Pulmonary artery endothelial cell (primary cell): ENCODE measurements around the gene ZNF195. TPM values are rescaled to one million over a fixed set of nuclear protein-coding genes. Genes with fewer than 3 reads are reported as not detected.
"Not testable (repeated sequence)": the region's sequence is repeated elsewhere in the genome, so short reads cannot be mapped to it uniquely, and the experiment has no call there.

Experiments used
- DNase-seq: peaks from one replicate; pipeline ENCODE4 v3.0.0-alpha.2; 2011; ENCODE audit warnings: low read depth, low spot score
- total RNA-seq: library from RNA; depleted of rRNA; stranded (reverse); fragments of >200 nt; gene quantifications from 2 replicates; pipeline ENCODE4 v1.2.3, GENCODE V29; 2014

The ZNF195 gene
- total RNA-seq, 1 donor from 2014 or later: 16.3 TPM

DNA sequence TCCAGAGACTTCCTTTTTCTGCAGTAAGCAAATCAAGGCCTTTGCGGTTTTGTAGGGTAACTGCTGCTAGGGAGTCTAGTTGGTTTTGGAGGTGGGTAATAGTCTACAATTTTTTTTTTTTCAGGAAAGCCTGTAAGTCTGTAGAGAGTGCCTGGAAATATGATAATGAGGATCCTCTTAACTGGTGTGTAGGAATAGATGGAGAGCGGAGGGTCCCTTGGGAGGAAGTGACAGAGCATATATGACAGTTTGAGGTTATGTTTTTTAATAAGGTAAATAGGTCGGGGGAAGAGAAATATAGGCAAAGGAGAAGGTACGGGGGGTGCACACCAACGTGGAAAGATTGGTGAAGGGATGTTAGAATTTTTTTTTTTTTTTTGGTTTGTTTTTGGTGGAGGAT is 25.9 kb downstream of the ZNF195 start:
- no peak for DNase-seq

- DNase-seq: no peak
Measured at GRCh38 chr11:3347127-3347526, 31.8 kb downstream of the ZNF195 start.

GRCh38 chr11:3346587-3346986 is 32.4 kb downstream of the ZNF195 start:
- no peak for DNase-seq

GRCh38 chr11:3345736-3346135 is 33.2 kb downstream of the ZNF195 start:
- DNase-seq: no peak

- DNase-seq: no peak
Measured at GRCh38 chr11:3344327-3345174, 34.4 kb downstream of the ZNF195 start.

GRCh38 chr11:3342709-3343108 is 36.2 kb downstream of the ZNF195 start:
- DNase-seq: no peak

DNA sequence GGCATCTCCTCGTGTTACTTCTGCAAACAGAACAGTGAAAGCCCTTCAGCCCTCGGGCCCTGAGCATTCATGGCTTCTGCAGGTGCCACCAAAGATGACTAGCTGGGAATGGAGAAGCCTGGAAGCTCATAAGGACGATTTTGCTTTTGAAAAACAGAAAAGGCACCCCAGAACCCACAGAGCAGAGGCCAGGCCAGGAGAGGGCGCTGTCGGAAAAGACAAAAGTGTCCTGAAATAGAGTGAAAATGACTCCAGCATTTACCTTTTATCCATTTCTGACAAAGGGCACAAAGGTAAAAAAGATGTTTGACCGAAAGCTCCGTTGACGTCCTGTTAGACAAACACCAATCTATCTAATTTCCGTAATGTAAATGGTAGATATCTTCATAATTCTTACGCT is 37.6 kb downstream of the ZNF195 start:
- DNase-seq: no peak

GRCh38 chr11:3340025-3340424 is 38.9 kb downstream of the ZNF195 start:
- peak; percentile 41 for DNase-seq

DNA sequence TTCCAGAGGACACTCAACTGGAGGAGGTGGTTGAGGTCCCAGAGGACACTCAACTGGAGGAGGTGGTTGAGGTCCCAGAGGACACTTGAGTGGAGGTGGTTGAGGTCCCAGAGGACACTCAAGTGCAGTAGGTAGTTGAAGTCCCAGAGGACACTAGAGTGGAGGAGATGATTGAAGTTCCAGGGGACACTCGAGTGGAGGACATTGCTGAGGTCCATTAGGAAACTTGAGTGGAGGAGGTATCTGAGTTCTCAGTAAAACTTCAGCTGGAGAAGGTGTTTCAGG is 39.7 kb downstream of the ZNF195 start:
- DNase-seq: no peak

GRCh38 chr11:3338569-3339339 is 40.2 kb downstream of the ZNF195 start:
- no peak for DNase-seq

- not testable (repeated sequence) for DNase-seq
Measured at GRCh38 chr11:3336420-3336819, 42.5 kb downstream of the ZNF195 start.

GRCh38 chr11:3333157-3333556 is 45.8 kb downstream of the ZNF195 start:
- DNase-seq: not testable (repeated sequence)

DNA sequence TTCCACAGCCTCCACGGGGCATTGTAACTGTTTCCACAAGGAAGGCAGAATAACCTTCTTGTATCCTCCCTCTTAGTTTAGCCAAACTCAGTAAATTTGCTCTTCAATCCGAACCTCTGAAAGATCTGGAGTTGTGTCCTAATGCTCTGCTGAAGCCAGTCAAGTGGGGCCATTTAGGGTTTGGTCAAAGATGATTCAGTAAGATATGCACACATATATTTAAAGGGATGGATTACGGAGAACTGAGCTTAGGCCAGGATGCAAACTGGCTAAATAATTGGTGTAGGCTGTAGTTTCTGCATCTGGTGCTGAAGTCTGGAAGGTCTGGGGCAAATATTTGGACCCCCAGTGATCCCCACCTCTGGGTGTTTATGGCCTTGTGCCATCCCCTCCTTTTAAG is 47.9 kb downstream of the ZNF195 start:
- not testable (repeated sequence) for DNase-seq

DNA sequence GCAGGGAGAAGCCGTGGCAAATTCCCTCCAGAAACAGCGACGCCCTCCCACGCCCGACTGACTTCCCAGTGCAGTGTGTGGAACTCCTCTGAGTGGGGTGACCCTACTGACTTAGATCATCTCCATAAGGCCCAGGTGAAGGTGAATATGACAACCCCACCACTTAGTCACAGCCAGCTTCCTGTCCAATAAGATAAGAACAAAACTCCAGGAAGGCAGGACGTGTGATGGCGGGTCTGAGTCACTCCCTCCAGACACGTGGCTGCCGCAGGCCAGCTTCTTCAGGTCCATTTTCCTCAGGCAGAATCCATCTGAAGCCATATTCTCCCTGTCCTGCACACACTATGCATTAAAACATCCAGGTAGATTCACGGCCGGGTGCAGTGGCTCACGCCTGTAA is 48.9 kb downstream of the ZNF195 start:
- DNase-seq: not testable (repeated sequence)

- DNase-seq: not testable (repeated sequence)
Measured at GRCh38 chr11:3328503-3328902, 50.4 kb downstream of the ZNF195 start.

GRCh38 chr11:3326450-3326849 is 52.5 kb downstream of the ZNF195 start:
- not testable (repeated sequence) for DNase-seq

DNA sequence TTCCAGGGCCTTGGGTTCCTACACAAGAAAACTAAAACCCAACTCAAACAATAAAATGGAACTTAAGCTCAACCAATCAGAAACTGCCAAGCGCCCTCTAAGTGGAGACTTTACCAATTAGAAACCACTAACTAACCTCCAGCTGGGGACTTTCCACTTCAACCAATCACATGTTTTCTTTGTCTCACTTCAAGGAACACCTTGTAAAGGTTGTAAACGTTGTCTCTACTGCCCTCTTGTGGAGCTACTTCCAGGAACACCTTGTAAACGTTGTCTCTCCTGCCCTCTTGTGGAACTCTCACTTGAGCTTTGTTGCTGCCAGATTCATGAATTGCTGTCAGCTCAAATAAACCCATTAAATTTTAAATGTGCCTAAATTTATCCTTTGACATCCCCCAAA is 54.2 kb downstream of the ZNF195 start:
- not testable (repeated sequence) for DNase-seq

Other genes with a start within 250 kb of the ZNF195 start
- gene OSBPL5, start 213.8 kb downstream of the ZNF195 start, total RNA-seq: 24.3 and 32.9 TPM in 2 replicates
- gene MRGPRG, start 160.3 kb downstream of the ZNF195 start, total RNA-seq: not detected in 2 replicates
- gene MRGPRE, start 146.7 kb downstream of the ZNF195 start, total RNA-seq: not detected in 2 replicates